Forelimb muscle (tissue), 1 donor: ENCODE results near the gene TFAP2E. TPM values are rescaled to one million over a fixed set of nuclear protein-coding genes. Genes with fewer than 3 reads are reported as not detected.

Experiments used
- DNase-seq: peaks from one replicate; pipeline ENCODE4 v3.0.0-alpha.2; 2013; ENCODE audit warnings: low read depth
- polyA plus RNA-seq: library from polyadenylated mRNA; unstranded; fragments of 120-200 nt; gene quantifications from one replicate; pipeline ENCODE4 v1.2.1, GENCODE V29; 2013; ENCODE audit not compliant: insufficient read length

Gene TFAP2E
- polyA plus RNA-seq = 0.59 TPM

GRCh38 chr1:35573198-35574124, at the start of gene TFAP2E:
TFAP2E (plus strand) TSS chr1:35573314; CDS start chr1:35573578, 264 bp downstream.
- no peak for DNase-seq

DNA sequence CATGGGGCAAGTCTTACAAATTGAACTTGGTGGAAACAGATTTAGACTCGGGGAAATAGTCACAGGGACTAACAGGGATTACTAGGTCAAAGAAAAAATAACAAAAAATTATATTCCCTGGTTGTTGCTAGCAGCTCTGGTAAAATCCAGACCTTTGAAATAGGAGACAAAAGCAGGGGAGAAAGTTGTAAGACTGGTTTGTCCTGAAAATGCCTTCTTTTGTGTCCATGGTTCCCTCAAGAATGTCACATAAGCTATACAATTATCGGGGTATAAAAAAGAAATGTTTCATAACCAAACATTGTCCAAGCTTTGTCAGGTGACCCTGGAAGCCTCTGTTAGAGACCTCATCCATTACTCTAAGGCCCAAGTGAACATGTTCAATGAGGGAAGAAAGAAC, 49.0 kb upstream of the TFAP2E start:
- no peak for DNase-seq

DNA sequence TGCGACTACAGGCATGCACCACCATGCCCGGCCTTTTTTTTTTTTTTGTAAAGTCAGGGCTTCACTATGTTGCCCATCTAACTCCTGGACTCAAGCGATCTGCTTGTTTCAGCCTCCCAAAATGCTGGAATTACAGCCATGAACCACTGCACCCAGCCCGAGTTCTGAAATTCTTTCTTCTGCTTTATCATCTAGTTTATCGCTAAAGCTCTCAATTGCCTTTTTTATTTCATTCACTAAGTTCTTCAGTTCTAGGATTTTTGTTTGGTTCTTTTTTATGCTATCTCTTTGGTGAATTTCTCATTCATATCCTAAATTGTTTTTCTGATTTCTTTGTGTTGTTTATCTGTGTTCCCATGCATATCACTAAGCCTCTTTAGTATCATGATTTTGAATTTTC, 42.9 kb upstream of the TFAP2E start:
- DNase-seq = no peak

DNA sequence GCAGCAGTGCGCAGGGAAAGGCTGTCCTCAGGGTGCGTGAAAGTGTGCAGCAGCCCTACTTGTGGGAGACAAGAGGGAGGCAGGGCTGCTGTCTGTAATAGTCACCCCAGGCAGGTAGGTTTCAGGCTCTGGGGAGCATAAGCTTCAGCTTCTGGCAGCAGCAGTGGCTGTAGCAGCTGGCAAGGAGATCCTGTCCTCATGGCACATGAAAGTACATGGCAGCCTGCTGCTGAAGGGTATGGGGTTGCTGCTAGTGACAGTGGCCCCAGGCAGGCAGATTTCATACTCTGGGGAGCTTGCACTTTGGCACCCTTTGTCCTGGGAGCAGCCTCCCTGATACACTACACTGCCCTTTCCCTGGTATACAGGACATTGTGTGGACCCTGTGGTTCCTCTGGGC, 42.2 kb upstream of the TFAP2E start:
- no peak for DNase-seq

- DNase-seq = no peak
These were observed 41.7 kb upstream of the TFAP2E start for GRCh38 chr1:35531368-35531767.

- DNase-seq = no peak
These were observed 40.5 kb upstream of the TFAP2E start for GRCh38 chr1:35532497-35533223.

- DNase-seq = no peak
These were observed 39.5 kb upstream of the TFAP2E start for GRCh38 chr1:35533586-35533985.

DNA sequence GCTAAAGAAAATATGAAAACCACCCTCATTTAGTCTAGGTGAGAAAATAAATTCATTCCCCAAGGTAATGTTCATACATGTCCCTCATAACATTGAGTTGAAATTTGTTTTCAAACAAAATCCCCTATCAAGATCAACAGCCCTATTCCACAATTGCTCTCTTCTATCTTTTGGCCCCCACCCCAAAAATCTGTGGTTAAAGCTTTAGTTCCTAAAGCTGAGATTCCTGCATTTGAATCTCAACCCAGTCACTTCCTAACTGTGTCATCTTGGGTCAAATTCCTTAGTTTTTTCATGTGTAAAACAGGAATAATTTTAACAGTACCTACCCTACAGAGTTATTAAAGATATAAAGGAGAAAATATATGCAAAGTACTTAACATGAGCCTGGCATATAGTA, 37.9 kb upstream of the TFAP2E start:
- DNase-seq = no peak

DNA sequence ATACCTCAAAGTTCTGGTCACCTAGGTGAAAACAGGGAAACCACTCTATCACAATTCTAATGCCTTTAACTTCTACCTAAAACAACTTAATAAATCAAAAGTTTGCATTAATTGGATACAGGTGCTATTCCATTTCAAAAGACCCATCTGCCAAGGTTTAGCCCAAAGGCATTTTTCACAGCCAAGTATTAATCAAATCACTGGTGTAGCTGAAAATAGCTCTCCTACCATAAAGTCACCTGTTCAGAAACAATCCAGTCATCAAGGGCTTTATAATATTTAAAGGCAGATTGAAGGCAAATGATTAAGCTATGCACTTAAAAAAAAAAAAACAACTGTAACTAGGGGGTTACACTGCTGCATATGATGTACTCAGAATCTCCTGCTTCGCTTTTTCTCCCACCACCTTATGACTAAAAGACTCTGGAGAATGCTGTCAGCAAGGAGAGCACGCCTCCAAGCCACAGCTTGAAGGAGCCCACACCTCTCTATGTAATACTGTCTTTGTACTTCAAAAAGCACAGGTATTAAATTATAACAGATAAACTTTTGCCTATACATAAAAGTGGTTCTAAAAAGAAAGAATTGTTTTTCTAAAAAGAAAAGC, 36.5 kb upstream of the TFAP2E start:
- no peak for DNase-seq

GRCh38 chr1:35537806-35538205, 35.3 kb upstream of the TFAP2E start:
- no peak for DNase-seq

- DNase-seq = no peak
These were observed 33.9 kb upstream of the TFAP2E start for GRCh38 chr1:35539073-35539823.

GRCh38 chr1:35539824-35540261, 33.3 kb upstream of the TFAP2E start:
- no peak for DNase-seq

- DNase-seq = no peak
These were observed 28.1 kb upstream of the TFAP2E start for GRCh38 chr1:35544976-35545375.

- DNase-seq = no peak
These were observed 26.5 kb upstream of the TFAP2E start for GRCh38 chr1:35546614-35547013.

DNA sequence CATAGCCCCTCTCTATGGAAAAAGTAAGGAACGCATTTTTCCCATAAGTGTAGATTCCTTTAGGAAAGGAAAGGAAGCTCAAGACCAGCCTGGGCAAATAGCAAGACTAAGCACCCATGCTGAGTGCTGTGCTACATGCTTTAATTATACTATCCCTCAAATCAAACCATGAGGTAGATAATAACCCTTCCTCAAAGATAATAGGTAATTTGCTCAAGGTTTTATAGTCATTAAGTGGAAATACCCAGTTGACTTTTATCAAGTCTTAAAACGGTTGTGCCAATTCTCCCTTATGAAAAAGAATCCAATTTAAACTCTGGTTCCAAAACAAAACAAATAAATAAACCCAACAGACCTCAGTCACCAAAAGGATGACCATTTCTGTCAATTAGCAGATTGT, 19.3 kb upstream of the TFAP2E start:
- no peak for DNase-seq

GRCh38 chr1:35554266-35555211, 18.6 kb upstream of the TFAP2E start:
- DNase-seq = no peak

DNA sequence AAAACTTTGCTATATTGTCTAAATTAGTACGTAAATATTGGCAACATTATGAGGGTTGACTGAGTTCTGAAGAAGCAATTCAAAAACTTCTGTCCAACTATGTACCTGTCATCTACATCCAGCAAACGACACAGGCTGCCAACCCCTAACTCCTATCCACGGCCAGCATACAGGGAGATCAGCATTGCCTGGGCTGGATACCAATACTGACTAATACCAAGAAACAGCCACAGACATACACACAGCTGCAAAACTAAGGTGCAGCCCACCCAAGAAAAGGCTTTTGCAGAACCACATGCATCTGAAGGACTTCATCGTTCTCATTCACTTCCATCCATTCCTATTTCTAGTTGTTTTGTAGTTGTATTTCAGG, 17.9 kb upstream of the TFAP2E start:
- no peak for DNase-seq

DNA sequence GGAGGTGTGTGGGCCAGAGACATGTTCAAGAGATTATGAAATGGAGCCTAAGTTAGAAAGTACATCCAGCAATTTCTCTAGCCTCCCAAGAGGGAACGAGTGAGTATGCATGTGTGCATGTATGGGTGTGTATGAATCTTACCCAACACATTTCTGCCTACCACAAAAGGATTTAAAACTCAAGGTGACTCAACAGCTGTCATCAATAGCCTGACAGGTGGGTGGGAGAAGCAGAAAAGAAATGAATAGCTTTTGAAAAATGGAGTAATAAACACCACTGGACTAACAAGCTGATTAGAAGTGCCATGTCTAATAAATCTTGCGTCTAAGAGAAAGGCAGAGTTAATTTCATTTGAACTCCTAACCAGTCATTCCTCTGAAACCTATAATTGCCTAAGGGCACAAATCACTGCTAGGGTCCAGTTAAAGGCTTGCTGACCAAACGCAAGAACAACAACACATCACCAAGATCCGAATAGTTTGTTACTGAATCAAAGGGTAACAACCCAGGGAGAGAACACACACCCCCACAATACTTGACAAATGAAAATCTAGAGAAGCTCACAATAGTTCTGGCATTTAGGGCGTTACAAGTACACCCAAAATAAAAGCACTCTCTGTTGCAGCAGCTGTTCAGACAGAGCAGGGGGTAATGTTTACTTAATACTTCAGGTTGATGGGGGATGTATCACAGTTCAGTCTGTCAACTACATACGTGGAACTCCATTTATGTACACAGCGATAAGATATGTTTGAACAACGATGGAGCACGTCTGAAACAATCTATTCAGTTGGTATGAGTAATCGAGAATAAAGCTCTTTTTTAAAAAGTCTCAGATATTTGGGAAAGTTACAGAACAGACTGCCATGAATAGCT, 17.3 kb upstream of the TFAP2E start:
- DNase-seq = no peak

DNA sequence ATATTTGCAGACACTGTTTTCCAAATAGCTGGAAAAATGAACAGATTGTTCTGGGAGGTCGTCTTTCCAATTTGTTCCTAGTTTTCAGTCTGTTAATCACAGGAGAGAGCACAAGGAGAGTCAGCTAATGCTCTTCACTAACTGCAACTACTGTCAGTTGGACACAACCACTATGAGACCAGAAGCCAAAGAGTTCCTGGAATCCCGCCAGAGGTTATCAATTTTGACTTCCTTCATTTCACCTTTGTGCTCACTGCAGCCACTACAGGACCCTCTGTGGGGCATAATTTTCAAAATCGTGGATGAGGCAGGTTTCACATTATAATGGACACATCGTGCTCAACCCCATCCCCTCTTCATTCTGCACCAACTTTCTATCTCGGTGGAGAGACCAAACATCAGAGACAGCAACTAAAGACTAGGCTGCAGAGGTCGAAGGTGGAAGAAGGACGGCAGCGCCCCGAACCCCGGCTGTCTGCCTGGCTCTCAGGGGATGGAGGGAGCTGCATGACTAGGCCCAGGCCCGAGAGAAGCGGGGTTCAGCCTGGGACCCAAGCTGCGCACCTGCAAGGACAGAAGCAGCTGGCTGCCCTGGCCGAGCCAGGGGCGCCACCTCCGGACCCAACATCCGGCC, 16.5 kb upstream of the TFAP2E start:
- no peak for DNase-seq
